ENCODE data around the gene NKD2. TPM values are rescaled to one million over a fixed set of nuclear protein-coding genes. Genes with fewer than 3 reads are reported as not detected.
"Not testable (repeated sequence)": the region's sequence is repeated elsewhere in the genome, so short reads cannot be mapped to it uniquely, and the experiment has no call there.

The NKD2 gene
- total RNA-seq, 1 experiment from 2014 or later = 7.5 TPM

DNA sequence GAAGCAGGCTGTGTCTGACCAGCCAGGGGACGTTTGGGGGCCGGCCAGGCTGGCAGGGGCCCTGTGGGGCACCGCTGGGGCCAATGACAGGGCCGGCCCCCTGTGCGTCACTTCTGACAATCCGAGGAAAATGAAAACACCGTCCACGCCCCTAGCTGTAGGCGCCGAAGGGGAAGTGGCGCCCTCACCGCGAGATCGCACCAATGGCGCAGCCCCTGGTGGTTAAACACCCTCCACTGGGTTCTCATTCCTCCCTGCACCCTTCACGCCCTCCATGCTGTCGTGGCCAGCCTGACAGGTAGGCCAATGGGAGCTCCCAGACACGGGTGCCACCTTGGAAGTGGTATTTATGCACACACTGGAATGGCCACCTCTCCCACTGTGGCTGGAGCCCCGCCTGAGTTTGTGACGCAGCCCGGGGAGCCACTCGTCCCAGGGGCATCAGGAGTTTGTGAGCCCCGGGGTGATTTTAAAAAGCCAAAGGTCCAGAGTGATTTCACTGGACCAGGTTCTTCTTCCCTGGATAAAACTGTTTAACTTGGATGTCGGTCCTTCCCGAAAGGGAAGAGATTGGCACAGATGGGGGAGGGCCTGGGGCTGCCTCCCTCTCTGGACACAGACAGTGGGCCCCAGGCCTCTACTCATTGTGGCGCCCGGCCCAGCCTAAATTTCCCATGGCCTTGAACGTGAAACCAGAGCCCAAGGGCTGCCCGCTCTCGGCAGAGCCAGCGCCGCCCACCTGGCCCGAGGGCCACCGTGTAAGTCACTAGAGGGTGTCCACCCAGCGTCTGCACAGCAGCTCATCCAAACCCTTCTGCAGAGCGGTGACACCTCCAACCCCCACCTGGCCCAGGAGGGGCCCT lies 49.7 kb downstream of the NKD2 start:
- no peak for DNase-seq (ENCODE audit: low spot score)

DNA sequence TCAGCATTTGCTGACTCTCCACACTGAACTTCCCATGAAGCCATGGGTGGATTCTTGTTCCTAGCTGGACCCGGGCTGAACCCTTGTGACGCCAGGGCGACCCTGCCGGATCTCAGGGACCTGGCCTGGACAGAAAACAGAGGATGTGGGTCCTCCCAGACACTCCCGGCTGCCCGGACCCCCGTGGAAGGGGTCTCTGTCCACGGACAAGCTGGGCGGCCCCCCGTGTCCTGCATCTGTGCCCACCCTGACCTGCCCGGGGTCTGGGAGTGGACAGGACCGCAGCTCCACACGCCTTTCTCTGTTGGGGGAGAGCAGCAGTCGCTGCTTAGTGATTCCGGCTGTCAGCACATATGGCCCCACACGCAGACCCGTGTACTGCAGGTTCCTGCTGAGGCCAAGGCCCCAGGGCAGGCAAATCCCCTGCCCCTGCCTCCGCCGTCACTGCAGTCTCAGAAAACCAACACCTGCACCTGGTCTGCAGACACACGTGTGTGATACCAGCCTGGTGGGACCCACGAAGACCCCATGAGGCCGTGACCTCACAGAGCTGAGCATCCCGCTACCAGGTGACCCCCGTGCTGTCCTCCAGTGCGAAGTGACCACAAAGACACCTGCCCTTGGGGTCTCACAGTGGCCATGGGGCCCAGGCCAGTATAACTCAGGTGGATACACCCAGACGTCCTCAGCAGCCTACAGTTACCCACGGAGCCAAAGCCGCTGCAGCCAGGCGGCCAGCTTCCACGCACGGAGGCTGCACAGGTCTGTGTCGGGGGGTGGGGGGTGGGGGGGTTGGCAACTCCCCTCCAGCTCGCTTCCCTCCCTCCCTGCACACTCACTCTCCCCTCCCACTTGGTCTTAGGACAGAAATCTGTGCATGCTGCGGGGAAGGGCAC lies 50.6 kb downstream of the NKD2 start:
- DNase-seq (ENCODE audit: low spot score) = no peak

DNA sequence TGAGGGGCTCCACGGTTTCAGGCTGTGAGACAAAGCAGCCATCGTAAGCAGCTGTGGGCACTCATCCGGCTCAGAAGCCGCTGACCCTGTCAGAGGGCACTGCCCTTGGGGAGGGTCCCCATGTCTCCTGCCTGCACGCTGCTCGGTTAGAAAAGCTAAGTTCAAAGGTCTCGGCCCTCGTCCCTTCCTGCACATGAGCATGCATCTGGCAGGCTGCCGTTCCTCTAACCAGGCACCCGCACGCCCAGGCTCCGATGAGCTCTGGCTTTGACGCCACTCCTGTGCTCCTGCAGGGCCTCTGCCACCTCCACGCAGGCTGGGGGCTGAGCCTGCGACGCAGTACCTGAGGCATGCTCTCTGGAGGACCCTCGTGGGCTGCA lies 51.3 kb downstream of the NKD2 start:
- DNase-seq (ENCODE audit: low spot score) = no peak

DNA sequence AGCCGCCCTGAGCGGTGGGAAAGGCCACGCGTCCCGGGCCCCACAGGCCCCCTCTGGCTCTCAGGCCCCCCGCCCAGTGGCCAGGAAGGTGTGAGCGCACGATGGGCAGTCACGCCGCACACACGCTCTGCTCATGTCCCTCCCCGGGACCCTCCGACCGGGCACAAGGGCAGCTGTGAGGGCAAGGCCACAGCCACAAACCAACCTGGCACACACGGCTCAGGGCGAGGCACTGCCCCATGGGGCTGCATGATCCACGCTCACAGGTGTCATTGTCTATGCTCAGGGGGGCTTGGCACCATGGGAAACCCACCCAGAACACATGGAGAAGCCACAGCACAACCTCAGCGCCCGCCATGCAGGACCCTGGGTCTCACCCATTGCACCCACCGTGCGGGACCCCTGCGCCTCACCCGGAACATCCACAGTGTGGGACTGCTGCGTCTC lies 52.0 kb downstream of the NKD2 start:
- DNase-seq (ENCODE audit: low spot score) = no peak

DNA sequence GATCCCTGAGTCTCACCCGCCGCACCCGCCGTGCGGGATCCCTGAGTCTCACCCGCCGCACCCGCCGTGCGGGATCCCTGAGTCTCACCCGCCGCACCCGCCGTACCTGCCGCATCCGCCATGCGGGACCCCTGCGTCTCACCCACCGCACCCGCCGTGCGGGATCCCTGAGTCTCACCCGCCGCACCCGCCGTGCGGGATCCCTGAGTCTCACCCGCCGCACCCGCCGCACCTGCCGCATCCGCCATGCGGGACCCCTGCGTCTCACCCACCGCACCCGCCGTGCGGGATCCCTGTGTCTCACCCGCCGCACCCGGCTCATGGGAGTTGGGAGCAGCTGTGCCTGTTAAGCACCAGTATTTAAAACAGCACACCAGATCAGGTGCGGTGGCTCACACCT lies 52.7 kb downstream of the NKD2 start:
- not testable (repeated sequence) for DNase-seq (ENCODE audit: low spot score)

DNA sequence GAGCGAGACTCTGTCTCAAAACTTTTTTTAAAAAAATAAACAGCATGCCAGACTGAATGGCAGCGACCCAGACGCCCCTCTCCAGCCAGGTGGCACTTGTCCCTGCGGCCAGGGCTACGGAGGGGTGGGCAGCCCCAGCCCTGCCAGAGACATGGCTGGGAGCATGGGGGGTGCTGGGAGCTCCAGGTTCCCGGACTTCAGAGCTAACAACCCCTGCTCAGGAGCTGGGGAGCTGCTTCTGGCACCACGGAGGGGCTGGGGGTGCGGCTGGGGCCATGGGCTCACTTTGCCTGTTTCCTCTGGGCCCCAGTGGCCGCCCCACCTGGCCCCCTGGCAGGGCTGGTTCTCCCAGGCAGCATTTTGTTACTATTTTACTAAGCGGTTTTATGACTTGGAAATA lies 53.3 kb downstream of the NKD2 start:
- DNase-seq (ENCODE audit: low spot score) = no peak

DNA sequence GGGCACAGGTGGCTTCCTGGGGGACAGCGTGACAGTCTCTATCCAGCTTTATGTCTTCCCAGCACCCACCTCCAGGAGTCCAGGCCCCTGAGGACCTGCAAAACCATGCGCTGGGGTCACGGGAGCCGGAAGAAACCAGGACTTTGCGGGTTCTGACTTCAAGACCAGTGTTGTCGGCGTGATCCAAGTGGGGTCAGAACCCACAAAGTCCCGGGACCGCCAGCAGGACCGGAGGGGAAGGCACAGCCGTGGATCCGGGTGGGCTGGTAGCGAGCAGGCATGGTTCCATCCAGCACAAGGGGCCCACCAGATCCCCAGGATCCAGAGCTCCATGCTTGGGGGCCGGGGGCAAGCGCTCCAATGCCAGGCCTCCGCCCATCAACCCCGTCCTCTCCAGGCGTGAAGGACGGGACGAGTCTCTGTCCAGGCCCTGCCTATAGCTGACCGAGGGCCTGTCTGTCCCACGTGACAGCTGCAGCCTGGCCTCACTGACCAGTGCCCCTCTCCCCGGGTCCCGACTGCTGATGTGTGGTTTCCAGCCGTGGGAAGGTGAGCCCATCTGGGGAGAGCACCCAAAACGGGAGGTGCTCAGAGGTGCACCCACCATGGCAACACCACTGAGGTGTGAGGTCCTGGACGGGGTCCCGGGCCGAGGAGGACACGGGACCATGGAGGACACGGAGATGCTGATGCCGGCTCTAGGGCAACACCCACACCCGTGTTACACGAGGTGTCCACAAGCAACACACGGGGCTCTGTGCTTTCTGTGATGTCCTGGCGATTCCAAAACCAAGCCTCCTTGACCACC lies 54.4 kb downstream of the NKD2 start:
- no peak for DNase-seq (ENCODE audit: low spot score)

DNA sequence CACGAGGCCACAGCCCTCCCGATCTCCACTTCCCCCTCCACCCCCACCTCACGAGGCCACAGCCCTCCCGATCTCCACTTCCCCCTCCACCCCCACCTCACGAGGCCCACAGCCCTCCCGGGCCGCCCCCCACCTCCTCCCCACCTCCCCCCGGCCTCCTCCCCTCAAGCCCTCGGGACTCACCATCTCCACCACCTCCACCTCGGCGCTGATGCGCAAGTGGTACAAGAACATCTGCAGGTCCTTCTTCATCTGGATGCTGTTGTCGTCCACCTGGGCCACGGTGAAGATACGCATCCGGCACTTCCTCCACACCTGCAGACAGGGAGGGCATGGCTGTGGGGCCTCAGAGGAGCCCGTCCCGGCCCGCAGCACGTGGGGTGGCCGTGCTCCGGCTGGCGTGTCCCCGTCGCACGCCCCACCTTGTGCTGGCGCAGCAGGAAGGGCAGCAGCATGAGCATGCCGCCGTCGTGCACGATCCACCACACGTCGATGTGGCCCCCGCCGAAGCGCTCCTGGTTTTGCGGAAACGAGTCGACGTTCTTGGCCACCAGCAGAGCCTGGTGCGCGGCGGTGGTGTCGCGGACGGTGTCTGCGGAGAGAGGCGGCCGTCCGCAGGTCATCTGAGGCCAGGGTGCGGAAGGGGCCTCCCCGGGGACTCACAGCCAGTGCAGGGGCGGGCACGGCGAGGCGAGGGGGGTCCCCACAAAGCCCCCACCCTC lies 55.2 kb downstream of the NKD2 start:
- DNase-seq (ENCODE audit: low spot score) = no peak

DNA sequence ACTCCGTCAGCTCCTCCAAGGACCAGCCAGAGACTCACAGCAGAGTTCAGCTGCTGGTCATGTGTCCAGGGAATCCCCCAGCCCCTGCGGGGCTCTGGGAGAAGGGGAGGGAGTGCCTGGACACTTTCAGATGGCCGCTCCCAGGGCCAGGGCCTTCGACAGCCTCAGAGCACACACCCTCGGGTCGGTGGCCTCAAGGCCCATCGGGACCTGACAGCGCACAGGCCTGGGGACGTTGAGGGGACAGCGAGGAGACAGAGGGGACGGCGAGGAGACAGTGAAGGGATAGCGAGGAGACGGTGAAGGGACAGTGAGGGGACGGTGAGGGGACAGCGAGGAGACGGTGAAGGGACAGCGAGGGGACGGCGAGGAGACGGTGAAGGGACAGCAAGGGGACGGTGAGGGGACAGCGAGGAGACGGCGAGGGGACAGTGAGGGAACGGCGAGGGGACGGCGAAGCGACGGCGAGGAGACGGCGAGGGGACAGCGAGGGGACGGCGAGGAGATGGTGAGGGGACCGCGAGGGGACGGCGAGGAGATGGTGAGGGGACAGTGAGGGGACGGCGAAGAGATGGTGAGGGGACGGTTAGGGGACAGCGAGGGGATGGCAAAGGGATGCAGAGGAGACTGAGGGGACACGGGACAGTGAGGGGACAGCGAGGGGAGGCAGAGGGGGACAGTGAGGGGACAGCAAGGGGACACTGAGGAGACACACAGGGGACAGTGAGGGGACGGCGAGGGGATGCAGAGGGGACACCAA lies 56.0 kb downstream of the NKD2 start:
- DNase-seq (ENCODE audit: low spot score) = no peak

DNA sequence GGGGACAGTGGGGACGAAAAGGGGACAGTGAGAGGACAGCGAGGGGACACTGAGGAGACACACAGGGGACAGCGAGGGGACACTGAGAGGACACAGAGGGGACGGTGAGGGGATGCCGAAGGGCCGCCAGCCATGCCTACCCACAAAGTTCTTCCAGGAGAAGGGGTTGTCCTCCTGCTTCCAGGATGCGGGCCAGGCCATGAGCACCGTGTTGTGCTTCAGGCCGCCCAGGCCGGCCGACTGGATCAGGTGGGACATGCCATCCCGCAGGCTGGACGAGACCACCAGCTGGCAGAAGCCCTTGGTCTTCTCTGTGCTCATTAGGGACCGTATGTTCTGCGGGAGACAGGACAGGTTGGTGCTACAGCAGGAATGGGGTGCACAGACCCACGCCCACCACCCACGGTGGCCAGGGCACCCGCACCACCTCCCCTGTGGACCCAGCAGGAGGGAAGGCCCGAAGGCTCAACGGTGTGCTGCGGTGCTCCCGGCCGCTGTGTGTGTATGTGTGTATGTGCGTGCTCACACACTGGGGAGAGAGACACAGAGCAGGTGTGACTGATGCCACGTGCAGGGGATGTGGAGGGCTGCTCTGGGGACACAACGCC lies 56.6 kb downstream of the NKD2 start:
- no peak for DNase-seq (ENCODE audit: low spot score)

DNA sequence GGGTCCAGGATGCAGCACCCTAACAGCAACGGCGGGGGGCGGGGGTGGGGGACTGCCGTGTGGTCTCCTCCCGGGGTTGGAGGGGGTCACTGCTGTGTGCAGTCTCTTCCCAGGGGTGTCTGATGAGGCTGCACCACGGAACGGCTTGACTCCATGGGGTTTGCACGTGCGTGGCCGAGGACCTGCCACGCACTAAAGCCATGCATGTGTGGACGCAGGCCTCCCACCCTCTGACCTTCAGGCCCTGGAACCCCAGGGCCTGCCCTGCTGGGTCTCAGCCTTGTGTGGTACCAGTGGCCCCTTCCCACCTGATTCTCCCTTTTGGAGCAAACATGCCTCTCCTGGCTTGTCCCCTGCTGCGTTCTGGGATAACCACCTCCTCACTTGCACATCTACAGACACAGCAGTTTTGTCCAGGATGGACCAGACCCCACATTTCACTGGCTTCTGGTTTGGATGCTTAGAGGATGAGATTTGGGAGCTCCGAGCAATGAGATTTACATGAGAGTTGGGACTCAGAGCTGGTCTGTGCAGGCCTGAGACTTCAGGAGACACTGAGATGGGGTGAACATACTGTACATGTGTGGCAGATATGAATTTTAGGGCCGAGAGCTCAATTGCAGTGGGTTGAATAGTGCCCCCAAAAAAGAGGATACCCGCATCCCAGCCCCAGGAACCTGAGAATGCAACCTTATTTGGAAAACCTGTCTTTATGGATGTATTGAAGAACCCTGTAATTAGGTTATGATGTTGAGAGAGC lies 57.5 kb downstream of the NKD2 start:
- DNase-seq (ENCODE audit: low spot score) = no peak

DNA sequence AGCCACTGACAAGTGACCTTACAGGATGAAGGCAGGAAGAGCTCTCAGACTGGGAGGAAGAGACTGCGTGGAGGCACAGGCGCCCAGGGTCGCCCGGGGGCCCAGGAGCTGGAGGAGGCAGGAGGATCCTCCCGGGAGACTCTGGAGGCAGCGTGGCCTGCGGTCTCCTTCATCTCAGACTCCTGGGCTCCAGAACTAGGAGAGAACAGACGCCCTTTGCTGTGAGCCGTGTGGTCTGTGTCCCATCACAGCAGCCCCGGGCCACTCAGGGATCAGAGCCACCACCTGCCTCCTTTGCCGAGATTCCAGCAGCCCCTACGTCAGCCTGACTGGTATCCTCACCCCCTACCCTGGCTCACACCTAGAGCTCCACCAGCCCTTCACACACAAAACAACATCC lies 58.1 kb downstream of the NKD2 start:
- DNase-seq (ENCODE audit: low spot score) = no peak

DNA sequence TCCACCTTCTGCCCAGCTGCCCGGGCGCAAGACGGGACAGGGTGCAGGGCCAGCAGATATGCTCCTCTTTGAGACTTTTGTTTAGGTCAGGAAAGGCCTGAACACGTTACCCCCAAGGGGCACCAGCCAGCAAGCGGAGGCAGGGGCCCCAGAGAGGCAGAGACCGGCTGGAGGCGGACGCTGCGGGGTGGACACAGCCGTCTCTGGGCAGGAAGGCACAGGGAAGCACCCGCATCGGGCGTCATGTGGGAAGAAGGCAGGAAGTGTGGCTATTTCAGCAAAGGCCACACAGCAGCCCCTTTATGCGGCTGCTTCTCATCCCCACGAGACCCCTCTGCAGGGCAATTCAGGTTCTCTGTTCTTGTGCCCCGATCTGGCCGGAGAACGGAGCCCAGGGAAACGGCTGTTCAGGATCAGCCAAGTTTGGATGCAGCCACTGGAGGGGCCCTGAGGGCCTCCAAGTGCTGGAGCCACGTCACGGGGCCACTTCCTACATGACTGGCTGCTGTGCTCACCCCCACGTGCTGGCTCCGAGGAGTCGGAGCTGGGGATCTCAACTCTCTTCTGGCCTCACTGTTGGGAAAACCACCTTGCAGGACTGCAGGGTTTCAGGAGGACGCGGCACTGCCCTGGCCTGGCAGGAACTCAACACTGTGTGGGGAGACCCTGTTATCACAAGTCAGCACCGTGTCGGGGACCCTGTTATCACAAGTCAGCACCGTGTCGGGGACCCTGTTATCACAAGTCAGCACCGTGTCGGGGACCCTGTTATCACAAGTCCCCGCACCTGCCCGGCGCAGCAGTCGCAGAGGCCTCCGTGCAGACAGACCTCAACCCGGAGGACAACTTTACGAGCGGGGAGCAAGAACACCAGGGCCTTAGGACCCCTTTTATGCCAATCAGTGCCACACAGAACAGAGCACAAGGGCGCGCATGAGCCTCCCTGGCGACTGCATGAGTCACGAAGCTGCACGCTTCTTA lies 58.8 kb downstream of the NKD2 start:
- no peak for DNase-seq (ENCODE audit: low spot score)

DNA sequence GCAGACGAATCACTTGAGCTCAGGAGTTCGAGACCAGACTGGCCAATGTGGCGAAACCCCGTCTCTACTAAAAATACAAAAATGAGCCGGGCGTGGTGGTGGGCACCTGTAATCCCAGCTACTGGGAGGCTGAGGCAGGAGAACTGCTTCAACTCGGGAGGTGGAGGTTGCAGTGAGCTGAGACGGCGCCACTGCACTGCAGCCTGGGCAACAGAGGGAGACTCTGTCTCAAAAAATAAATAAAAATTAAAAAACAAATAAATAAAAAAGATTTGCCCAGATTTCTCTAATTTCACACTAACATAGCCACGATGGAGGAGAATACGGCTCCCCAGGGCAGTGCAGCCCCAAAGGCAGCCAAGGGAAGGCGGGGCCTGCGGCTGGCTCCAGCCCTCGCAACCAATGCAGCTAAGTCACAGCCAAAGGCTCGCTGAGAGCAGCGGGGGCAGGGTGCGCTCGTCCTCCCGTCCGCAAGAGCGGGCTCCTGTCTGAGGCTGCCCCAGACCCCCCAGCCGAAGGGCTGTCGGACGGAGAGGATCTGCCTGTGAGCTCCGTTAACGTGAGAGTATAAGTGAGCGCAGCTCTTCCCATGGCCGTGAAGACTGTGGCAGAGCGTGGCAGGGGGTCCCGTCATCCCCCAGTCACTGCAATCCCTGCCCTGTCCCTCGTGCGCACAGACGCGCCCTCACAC lies 59.7 kb downstream of the NKD2 start:
- no peak for DNase-seq (ENCODE audit: low spot score)

DNA sequence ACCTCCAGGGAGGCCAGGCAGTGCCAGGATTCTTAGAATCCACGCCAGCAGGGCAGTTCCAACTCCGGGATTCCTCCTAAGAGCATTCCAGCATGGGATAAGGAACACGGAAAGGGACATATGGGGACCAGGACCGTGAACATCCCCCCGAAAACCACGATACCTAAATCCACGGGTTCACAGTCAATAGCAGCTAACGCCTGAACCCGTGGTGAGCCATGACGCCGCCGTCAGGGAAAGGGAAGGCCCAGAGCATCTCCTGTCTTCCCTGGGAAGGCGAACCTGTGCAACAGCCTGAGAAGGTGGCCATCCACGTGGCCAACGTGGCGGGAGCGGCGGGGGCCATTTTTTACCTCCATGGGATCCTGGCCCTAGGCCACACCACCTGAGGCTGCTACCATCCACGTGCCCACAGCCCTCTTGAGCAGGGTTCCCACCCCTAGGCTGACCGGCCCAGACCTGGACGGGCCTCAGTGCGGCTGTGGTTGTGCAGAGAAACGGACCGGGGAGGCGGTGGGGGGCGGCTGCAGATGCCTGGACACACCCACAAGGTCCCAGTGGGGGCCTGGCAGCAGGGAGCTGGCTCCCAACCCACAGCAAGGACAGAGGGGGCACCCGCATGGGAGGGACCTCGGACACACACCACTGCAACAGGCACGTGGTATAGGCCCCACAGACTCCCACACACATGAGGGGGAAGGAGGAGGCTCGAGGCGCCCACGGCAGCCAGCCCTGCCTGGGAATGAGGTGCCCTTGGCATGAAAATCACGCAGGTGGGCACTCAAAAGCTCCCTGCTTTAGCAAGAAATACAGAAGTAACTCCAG lies 60.5 kb downstream of the NKD2 start:
- no peak for DNase-seq (ENCODE audit: low spot score)

DNA sequence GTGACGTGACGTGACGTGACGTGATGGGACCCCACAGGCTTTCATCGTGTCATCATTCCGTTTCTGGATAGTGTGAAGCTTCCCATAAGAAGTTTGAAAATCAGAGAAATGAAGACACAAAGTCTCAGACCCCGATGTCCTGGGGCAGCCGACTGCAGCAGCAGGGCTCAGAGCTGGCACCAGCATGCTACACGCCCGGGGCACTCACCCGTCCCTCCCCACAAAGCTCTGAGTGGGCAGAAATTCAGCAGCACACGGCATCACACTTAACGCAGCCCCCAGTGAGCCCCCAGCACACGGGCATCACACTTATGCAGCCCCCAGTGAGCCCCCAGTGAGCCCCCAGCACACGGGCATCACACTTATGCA lies 61.1 kb downstream of the NKD2 start:
- DNase-seq (ENCODE audit: low spot score) = no peak

Data from HT-29 (cell line).